Activated CD4-positive, alpha-beta T cell treated with anti-CD3 and anti-CD28 coated beads for 1 hour (primary cell): ENCODE results near the gene FTH1.
"Not testable (repeated sequence)": the region's sequence is repeated elsewhere in the genome, so short reads cannot be mapped to it uniquely, and the experiment has no call there.

ENCODE experiments used
- DNase-seq: peaks from one replicate; pipeline ENCODE4 v3.0.0-alpha.2; 2020

Gene FTH1

GRCh38 chr11:61967116-61967923, at the start of gene FTH1:
Gene FTH1 (minus strand): TSS chr11:61967634. CDS start chr11:61967425, 209 bp downstream.
- DNase-seq = peak; percentile 85

- no peak for DNase-seq
These were observed 48.2 kb upstream of the FTH1 start for GRCh38 chr11:62015615-62016014.

GRCh38 chr11:62013537-62014476, 46.4 kb upstream of the FTH1 start:
- no peak for DNase-seq

- no peak for DNase-seq
These were observed 45.5 kb upstream of the FTH1 start for GRCh38 chr11:62012832-62013461.

- no peak for DNase-seq
These were observed 45.0 kb upstream of the FTH1 start for GRCh38 chr11:62012451-62012831.

- DNase-seq = no peak
These were observed 44.4 kb upstream of the FTH1 start for GRCh38 chr11:62011881-62012280.

GRCh38 chr11:62010935-62011528, 43.6 kb upstream of the FTH1 start:
- no peak for DNase-seq

- no peak for DNase-seq
These were observed 40.8 kb upstream of the FTH1 start for GRCh38 chr11:62008193-62008592.

- no peak for DNase-seq
These were observed 37.0 kb upstream of the FTH1 start for GRCh38 chr11:62004473-62004872.

GRCh38 chr11:62002283-62002682, 34.8 kb upstream of the FTH1 start:
- not testable (repeated sequence) for DNase-seq

GRCh38 chr11:62001450-62002191, 34.2 kb upstream of the FTH1 start:
- no peak for DNase-seq

GRCh38 chr11:62000539-62001446, 33.4 kb upstream of the FTH1 start:
- DNase-seq = no peak

GRCh38 chr11:61999141-61999975, 31.9 kb upstream of the FTH1 start:
- DNase-seq = no peak

GRCh38 chr11:61996933-61997332, 29.5 kb upstream of the FTH1 start:
- no peak for DNase-seq

GRCh38 chr11:61994981-61995380, 27.5 kb upstream of the FTH1 start:
- DNase-seq = no peak

GRCh38 chr11:61985869-61986268, 18.4 kb upstream of the FTH1 start:
- no peak for DNase-seq

GRCh38 chr11:61983419-61983818, 16.0 kb upstream of the FTH1 start:
- no peak for DNase-seq

GRCh38 chr11:61980783-61981541, 13.5 kb upstream of the FTH1 start:
- no peak for DNase-seq
